Fibroblast of lung (primary cell): ENCODE results near the gene ULBP2.

Experiments
- EZH2 ChIP-seq: IDR thresholded peaks from 2 replicates; pipeline ENCODE4 v1.5.1; 2012; ENCODE audit warnings: low read length, control low read depth, mild to moderate bottlenecking; ENCODE audit errors: missing control alignments
- TF ChIP-seq, protein P1 (sequence below), 2 donors: IDR thresholded peaks in 1 of 2; conservative IDR thresholded peaks in 1 of 2; 1 replicate in 1 of 2; 2 replicates in 1 of 2; pipeline ENCODE4 v1.5.1; 2011 to 2012; ENCODE audit warnings: low read length in 2 of 2, control low read depth in 1 of 2, inconsistent platforms in 1 of 2, low read depth in 1 of 2, mild to moderate bottlenecking in 1 of 2

DNA sequence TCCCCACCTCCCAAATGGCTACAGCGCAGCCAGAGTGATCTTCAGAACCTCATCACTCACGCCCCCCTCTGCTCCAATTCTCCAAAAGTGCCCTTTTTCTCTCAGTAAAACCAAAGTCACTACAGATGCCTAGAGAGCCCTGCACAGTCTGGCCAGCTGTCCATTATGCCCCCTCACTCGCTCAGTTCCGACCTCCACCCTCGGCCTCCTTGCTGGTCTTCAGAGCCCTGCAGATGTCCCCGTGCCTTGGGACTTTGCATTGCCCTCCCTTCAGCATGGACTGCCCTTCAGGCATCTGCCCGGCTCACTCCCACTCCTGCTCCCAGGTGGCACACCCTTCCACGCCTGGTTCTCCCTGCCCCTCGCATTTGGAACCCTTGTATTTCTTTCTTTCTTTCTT, 42.8 kb upstream of the ULBP2 start:
- TF ChIP-seq, protein P1, sequence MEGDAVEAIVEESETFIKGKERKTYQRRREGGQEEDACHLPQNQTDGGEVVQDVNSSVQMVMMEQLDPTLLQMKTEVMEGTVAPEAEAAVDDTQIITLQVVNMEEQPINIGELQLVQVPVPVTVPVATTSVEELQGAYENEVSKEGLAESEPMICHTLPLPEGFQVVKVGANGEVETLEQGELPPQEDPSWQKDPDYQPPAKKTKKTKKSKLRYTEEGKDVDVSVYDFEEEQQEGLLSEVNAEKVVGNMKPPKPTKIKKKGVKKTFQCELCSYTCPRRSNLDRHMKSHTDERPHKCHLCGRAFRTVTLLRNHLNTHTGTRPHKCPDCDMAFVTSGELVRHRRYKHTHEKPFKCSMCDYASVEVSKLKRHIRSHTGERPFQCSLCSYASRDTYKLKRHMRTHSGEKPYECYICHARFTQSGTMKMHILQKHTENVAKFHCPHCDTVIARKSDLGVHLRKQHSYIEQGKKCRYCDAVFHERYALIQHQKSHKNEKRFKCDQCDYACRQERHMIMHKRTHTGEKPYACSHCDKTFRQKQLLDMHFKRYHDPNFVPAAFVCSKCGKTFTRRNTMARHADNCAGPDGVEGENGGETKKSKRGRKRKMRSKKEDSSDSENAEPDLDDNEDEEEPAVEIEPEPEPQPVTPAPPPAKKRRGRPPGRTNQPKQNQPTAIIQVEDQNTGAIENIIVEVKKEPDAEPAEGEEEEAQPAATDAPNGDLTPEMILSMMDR (conservative IDR thresholded peaks at IDR 0.05 in 1 of 2, IDR thresholded peaks at IDR 0.05 in 1 of 2; ENCODE audit: low read depth in 1 of 2, low read length in 2 of 2), result no peak
- TF ChIP-seq EZH2, result no peak
